Fibroblast of skin of back (primary cell): ENCODE data around the gene SPPL2C.

Source experiments
- DNase-seq: peaks from one replicate; pipeline ENCODE4 v3.0.0-alpha.2; 2013

The SPPL2C gene

GRCh38 chr17:45888392-45888791, 43.7 kb downstream of the SPPL2C start:
- no peak for DNase-seq

DNA sequence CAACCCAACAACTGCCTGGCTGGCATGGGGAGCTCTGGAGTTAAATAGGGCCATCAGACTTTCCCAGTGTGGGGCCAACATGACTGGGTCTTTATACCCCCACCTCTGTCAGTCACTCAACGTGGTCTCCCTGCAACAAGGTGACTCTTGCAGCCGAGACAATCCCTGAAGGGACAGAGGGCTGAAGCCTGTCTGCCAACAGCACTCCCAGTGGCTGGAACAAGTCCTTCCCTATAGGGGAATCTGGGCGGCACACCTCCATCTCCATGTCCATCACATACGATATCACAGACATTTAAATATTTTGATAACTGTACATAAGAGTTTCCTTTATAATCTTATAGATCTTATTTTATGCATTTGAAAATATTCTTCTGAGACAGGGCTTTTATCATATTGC, 44.9 kb downstream of the SPPL2C start:
- DNase-seq = no peak

DNA sequence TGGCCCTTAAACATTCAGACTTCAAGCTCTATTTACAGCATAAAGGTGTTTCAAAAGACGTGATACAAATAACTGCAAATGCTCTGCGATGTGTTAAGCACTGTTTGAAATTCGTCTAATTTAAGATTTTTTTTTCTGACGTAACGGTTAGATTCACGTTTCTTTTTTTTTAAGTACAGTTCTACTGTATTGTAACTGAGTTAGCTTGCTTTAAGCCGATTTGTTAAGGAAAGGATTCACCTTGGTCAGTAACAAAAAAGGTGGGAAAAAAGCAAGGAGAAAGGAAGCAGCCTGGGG, 49.0 kb downstream of the SPPL2C start:
- no peak for DNase-seq

- DNase-seq = peak; percentile 87
Observed at GRCh38 chr17:45894022-45894784, 49.5 kb downstream of the SPPL2C start, which contains the start of gene MAPT. Gene MAPT, plus strand, starts transcription at chr17:45894554. Its CDS starts 67,784 bp downstream, at chr17:45962338.

DNA sequence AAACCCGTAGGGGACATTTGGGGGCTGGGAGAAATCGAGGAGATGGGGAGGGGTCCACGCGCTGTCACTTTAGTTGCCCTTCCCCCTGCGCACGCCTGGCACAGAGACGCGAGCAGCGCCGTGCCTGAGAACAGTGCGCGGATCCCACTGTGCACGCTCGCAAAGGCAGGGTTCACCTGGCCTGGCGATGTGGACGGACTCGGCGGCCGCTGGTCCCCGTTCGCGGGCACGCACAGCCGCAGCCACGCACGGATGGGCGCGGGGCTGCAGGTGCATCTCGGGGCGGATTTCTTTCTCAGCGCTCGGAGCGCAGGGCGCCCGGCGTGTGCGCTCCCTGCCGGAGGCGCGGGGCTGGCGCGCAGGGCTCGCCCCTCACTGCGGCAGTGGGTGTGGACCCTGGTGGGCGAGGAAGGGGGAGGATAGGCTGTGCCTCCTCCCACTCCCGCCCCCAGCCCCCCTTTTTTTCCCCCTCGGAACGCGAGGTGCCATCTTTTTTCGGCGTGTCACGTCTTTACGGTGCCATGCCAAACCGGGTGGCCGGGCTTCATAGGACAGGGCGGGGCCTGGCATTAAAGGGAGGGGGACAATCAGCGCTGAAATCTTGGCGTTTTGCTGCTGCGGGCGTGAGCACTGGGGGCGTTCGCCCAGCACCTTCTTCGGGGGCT, 50.8 kb downstream of the SPPL2C start:
- no peak for DNase-seq

DNA sequence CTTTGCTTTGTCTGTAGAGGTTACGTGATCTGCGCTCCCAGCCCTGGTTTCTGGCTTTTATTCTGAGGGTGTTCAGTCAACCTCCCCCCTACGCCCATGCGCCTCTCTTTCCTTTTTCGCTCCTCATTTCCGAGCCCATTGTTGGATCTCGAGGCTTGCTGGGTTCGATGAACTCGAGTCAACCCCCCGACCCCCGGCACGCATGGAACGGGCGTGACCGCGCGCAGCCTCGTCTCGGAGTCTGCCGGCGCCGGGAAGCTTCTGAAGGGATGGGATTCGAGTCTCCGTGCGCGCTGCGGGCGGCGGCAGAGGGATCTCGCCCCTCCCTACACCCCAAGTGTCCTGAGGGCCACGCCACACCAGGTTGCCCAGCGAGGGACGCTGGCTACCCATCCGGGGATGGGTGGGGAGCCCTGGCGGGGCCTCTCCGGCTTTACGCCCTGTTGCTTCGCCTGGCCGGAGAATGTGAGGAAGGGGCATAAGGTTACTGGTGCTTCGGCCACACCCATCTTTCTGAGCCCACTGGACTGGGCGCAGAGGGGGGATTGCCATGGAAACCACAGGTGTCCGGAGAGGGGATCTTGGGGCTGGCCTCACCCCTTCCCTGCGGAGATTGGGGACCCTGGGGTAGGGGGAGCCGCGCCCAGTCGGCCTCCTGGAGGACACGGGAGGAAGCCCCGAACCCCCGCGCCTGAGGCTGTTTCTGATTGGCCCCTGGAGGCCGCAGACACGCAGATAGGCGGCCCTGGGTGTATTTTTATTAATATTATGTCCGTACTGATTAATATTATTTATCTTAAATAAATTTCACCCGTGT, 51.5 kb downstream of the SPPL2C start:
- DNase-seq = no peak
